HTERT RPE-1 (cell line): ENCODE measurements around the gene CORO2B.

Source experiments
- in situ Hi-C: fragments of 300-500 bp; cut with MboI; formaldehyde crosslinking; loops from 4 replicates; pipeline ENCODE4 v1.14.3; 2020; ENCODE audit warnings: low sequenced_read_pairs

Gene CORO2B

GRCh38 chr15:68763063-68763462 is 184.3 kb downstream of the CORO2B start:
- in situ Hi-C loops: no loop called here

DNA sequence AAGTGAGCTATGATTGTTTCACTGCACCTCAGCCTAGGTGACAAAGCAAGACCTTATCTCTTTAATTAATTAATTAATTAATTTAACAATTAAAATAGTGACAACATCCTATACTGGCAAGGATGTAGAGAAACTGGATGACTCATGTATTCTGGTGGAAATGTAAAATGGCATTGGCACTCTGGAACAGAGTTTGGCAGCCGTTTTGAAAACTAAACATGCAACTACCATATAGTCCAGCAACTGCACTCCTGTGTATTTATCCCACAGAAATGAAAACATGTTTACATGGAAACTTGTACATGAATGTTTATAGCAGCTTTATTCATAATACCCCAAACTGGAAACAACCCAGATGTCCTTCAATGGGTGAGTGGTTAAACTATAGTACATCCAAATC is 185.3 kb downstream of the CORO2B start:
- in situ Hi-C loops: no loop called here

DNA sequence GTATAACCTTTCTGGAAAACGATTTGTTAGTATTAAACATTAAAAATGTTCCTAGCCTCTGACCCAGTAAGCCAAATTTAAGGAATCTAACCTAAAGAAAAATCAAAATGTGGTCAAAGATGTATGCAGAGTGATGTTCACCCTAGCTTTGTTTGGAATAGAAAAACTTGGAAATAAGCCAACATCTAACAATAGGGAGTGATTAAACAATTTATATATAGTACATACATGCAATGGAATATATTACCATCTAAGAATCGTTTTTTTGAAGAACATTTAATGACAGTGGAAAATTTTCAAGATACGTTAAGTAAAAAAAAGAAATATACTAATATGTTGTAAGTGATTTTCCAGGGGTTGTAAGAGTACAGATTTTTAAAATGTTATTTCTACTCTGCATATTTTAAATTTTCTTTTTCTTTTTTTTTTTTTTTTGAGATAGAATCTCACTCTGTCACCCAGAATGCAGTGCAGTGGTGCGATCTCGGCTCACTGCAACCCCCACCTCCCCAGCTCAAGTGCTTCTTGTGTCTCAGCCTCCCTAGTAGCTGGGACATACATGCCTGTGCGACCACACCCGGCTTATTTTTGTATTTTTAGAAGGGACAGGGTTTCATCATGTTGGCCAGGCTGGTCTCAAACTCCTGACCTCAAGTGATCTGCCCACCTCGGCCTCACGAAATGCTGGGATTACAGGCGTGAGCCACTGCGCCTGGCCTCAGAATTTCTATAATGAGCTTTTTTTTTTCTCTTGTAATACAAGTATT is 187.0 kb downstream of the CORO2B start:
- in situ Hi-C loops: no loop called here

GRCh38 chr15:68767833-68768232 is 189.0 kb downstream of the CORO2B start:
- in situ Hi-C loops: no loop called here

DNA sequence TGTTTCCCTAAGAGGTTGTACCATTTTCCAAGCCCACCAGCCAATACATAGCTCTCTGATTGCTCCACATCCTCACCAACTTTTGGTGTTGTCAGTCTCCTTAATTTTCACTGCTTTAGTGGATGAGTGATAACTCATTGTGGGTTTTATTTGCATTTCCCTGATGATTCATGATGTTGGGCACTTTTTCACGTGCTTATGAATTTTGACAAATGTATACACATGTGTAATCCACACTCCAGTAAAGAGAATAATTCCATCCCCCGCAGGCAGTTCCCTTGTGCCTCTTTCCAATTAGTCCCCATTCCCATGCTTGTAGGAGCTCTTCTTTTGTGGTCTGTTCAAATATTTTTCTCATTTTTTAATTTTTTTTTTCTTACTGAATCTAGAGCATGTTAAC is 189.5 kb downstream of the CORO2B start:
- in situ Hi-C loops: no loop called here

DNA sequence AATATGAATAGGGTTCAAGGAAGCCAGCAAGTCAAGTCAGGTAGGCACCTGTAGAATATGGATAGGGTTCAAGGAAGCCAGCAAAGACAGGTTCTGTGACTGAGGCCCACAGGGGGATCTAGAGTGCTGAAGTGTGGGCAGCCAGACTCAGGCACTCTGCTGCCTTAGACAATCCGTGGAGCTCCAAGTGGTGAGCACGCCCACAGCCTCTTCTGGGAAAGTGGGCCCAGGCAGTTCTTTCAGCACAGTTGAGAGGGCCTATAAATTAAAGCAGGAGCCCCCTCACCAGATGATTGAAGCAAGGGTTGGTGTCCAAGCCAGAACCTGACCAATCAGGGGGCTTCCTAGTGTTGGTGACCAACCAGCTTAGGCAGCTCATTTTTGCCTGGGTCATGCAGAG is 190.9 kb downstream of the CORO2B start:
- in situ Hi-C loops: no loop called here

- in situ Hi-C loops: no loop called here
Measured at GRCh38 chr15:68770216-68770615, 191.4 kb downstream of the CORO2B start.

- in situ Hi-C loops: no loop called here
Measured at GRCh38 chr15:68773036-68773435, 194.2 kb downstream of the CORO2B start.

- in situ Hi-C loops: no loop called here
Measured at GRCh38 chr15:68774120-68774519, 195.3 kb downstream of the CORO2B start.

DNA sequence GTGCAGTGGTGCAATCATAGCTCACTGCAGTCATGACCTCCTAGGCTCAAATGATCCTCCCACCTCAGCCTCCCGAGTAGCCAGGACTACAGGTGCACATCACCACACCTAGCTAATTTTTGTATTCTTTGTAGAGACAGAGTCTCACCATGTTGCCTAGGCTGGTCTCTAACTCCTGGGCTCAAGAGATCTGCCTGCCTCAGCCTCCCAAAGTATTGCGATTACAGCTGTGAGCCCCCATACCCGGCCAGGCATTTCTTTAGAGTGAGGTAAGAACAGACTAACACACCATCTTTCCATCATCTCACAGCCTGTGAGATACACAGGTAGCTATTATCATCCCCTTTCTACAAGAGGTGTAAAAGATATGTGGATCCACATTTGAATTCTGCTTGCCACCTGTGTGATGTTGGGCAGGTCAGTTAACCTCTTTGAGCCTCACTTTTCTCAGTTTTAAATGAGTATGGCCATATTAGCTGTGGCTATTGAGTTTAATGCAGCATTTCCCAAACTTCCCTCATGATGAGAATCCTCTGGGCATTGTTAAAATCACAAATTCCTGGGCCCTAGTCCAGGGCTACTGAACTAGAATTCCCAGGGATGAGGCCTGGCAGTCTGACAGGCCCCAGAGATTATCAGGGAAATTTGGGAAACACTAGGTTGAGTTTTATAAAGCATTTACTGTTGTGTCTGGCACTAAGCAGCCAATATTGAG is 195.9 kb downstream of the CORO2B start:
- in situ Hi-C loops: no loop called here

DNA sequence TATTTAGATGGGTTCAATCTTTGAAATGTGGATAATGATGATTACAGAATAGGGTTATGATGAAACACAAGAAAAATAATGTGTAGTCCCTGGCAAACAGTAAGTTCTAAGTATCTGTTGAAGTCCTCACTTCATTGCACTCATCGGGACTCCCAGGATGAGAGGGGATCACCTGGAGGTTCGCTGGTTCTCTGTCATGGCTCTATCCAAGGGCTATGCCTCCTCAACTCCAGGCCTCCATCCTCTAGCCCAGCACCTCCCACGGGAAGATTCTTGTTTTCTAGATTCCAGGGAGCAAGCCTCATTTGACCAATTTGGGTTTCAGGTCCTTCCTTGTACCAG is 196.4 kb downstream of the CORO2B start:
- in situ Hi-C loops: no loop called here

GRCh38 chr15:68775671-68776476 is 197.1 kb downstream of the CORO2B start:
- in situ Hi-C loops: no loop called here

DNA sequence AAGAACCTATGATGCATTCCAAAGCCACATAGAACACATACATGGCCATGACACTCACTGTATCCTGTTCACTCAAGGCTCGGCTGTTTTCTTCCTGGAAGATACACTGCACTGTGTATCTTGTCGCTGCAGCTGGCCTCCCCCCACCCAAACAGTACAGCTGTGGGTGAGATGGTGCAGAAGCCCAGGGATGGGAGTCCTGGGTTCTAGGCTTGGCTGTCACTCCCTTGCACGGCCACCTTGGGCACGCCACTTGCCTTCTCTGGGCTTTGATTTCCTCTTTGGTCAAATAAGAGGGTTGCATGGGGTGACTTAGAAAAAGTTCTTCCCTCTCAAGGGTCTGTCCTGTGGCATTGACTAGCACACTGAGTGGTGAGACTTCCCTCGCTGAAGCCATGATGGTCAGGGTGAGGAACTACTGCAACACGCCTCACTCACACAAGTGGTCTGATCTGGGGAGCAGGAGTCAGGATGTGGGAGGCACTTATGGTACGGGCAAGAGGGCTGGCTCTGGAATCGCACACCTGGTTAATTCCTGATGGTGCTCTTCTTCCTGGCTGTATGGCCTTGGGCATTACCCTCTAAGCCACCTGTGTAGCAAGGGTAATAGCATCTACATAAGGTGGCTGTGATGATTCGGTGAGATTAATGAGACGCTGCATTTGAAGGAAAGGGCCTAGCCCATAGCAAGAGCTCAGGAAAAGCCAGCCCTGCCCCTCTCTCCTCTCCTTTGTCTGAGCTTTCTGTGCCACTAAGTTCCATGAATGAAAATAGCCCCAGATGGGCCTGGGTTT is 197.9 kb downstream of the CORO2B start:
- in situ Hi-C loops: no loop called here
